ENCODE results near the gene ALG14.

DNA sequence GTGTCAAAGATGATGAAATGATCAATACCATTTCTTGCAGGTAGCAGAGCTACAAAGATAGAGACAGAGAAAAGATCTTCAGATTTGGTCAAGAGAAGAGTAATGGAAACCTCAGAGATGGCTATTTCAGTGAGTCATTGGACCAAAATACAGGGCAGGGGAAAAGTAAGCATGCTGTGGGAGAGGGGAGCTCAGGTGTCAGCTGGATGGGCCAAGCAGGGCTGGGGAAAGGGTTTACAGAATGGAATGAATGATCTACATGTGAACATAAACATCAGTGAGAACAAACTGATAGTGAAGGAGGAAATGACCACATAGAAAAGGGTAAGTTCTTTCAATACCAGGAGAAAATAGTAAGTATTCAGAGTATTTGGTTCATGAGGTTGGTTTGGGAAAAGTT is 84.4 kb downstream of the ALG14 start:
- no peak for TF ChIP-seq EZH2 (IDR thresholded peaks at IDR 0.05; ENCODE audit: low read length, missing control alignments)
- TF ChIP-seq, protein P1, sequence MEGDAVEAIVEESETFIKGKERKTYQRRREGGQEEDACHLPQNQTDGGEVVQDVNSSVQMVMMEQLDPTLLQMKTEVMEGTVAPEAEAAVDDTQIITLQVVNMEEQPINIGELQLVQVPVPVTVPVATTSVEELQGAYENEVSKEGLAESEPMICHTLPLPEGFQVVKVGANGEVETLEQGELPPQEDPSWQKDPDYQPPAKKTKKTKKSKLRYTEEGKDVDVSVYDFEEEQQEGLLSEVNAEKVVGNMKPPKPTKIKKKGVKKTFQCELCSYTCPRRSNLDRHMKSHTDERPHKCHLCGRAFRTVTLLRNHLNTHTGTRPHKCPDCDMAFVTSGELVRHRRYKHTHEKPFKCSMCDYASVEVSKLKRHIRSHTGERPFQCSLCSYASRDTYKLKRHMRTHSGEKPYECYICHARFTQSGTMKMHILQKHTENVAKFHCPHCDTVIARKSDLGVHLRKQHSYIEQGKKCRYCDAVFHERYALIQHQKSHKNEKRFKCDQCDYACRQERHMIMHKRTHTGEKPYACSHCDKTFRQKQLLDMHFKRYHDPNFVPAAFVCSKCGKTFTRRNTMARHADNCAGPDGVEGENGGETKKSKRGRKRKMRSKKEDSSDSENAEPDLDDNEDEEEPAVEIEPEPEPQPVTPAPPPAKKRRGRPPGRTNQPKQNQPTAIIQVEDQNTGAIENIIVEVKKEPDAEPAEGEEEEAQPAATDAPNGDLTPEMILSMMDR (conservative IDR thresholded peaks at IDR 0.05 in 1 of 2, IDR thresholded peaks at IDR 0.05 in 1 of 2; ENCODE audit: low read depth in 1 of 2, low read length in 2 of 2): no peak
